ENCODE data around the gene MYMK. TPM values are rescaled to one million over a fixed set of nuclear protein-coding genes. Genes with fewer than 3 reads are reported as not detected.

The MYMK gene
- total RNA-seq, 1 experiment from 2014 or later = not detected

DNA sequence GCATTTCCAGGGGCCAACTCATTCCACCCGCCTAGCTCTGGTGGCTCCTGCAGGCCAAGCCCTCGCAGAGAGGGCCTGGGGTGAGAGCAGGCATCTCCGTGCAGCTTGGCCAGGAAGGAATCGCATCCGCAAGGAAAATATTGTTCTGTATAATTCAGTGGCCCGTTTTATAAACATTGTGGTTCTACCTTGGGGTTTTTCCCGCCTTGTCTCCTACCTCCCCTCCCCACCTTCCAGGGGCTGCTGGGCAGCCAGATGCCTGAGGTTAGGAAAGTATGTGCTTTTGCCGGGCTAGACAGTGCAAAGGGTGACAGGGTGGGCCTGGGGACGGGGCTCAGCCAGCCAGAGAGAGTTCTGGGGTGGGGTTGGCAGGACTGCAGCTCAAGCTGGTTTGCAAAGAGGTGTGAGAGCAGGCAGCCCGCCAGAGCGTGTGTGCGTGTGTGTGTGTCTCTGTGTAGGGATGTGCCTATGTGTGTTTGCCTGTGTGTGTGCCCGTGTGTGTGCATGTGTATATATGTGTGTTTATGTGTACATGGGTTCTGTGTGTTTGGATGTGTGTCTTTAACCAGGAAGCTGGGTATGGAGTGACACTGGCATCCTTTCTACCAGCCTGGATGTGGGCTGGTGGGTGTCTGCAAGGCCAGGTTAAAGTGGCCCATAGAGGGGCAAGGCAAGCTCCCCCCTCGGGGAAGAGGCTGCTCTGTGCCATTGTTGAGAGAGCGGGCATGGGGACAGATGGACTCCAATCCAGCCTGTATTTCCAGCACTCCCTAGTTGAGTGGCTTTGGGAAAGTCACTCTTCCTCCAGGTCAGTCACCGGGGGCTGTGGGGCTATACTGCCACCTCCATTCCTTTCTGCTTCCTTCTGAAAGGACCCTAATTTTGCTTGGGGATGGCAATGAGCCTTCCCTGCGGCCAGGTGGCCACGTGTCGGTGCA is 35.2 kb downstream of the MYMK start:
- DNase-seq = no peak
- Mint-ChIP-seq H3K27ac (ENCODE audit: unreplicated experiment) (no peak overlapping the region), H3K27me3 (ENCODE audit: insufficient read depth, unreplicated experiment) (no peaks in the 10 kb centered on the region), H3K36me3 (ENCODE audit: insufficient read depth, unreplicated experiment) (no peaks in the 10 kb centered on the region), H3K9me3 (ENCODE audit: unreplicated experiment) (no peaks in the 10 kb centered on the region), H3K4me3 (ENCODE audit: unreplicated experiment) (no peak overlapping the region), H3K4me1 (ENCODE audit: low read depth, unreplicated experiment) (peaks cover 1% of the 10 kb centered on the region)
- TF ChIP-seq, protein P1, sequence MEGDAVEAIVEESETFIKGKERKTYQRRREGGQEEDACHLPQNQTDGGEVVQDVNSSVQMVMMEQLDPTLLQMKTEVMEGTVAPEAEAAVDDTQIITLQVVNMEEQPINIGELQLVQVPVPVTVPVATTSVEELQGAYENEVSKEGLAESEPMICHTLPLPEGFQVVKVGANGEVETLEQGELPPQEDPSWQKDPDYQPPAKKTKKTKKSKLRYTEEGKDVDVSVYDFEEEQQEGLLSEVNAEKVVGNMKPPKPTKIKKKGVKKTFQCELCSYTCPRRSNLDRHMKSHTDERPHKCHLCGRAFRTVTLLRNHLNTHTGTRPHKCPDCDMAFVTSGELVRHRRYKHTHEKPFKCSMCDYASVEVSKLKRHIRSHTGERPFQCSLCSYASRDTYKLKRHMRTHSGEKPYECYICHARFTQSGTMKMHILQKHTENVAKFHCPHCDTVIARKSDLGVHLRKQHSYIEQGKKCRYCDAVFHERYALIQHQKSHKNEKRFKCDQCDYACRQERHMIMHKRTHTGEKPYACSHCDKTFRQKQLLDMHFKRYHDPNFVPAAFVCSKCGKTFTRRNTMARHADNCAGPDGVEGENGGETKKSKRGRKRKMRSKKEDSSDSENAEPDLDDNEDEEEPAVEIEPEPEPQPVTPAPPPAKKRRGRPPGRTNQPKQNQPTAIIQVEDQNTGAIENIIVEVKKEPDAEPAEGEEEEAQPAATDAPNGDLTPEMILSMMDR (IDR thresholded peaks at IDR 0.05; ENCODE audit: insufficient read depth in 1 of 2, low read depth in 1 of 2, low read length in 1 of 2, severe bottlenecking in 1 of 2, unreplicated experiment in 1 of 2) = no peak
- H3K4me1 ChIP-seq = peaks cover 10% of the 10 kb centered on the region; the same call in 1 of the 2 replicates
- H3K9me3 ChIP-seq = no peaks in the 10 kb centered on the region
- H3K36me3 ChIP-seq (ENCODE audit: control insufficient read depth, insufficient read depth, low read length) = no peaks in the 10 kb centered on the region
- CTCF ChIA-PET = interaction anchor here (0.6 kb wide), 1 partner anchor 113 kb away, joined by 3 read pairs; no protein-coding TSS in a partner anchor
- H3K4me3 ChIP-seq (ENCODE audit: low read depth, low read length) = no peak overlapping the region
- BruUV-seq (replicated peaks) = no TSS peak
- H3K27me3 ChIP-seq (replicated peaks; ENCODE audit: control insufficient read depth, insufficient read depth, low read length) = no peaks in the 10 kb centered on the region
- POLR2A ChIA-PET = no interaction called here
- intact Hi-C loops (cut with micrococcal nuclease; ENCODE audit: unreplicated experiment) = loop anchor here (5.0 kb wide), 1 partner anchor 302 kb away; no protein-coding TSS in a partner anchor

GRCh38 chr9:133488686-133489252 is 36.0 kb downstream of the MYMK start:
- Mint-ChIP-seq H3K36me3 (ENCODE audit: insufficient read depth, unreplicated experiment) (no peaks in the 10 kb centered on the region), H3K4me1 (ENCODE audit: low read depth, unreplicated experiment) (peaks cover 7% of the 10 kb centered on the region), H3K4me3 (ENCODE audit: unreplicated experiment) (no peak overlapping the region), H3K27me3 (ENCODE audit: insufficient read depth, unreplicated experiment) (no peaks in the 10 kb centered on the region), H3K27ac (ENCODE audit: unreplicated experiment) (no peak overlapping the region), H3K9me3 (ENCODE audit: unreplicated experiment) (no peaks in the 10 kb centered on the region)
- DNase-seq = no peak
- BruUV-seq (replicated peaks) = no TSS peak
- Histone ChIP-seq H3K9me3 (no peaks in the 10 kb centered on the region), H3K27me3 (replicated peaks; ENCODE audit: control insufficient read depth, insufficient read depth, low read length) (no peaks in the 10 kb centered on the region), H3K4me1 (peaks cover 11% of the 10 kb centered on the region; the same call in 1 of the 2 replicates), H3K4me3 (ENCODE audit: low read depth, low read length) (no peak overlapping the region), H3K36me3 (ENCODE audit: control insufficient read depth, insufficient read depth, low read length) (no peaks in the 10 kb centered on the region)
- ChIA-PET POLR2A (no interaction called here), CTCF (no interaction called here)
- intact Hi-C loops (cut with micrococcal nuclease; ENCODE audit: unreplicated experiment) = loop anchor here (5.0 kb wide), 1 partner anchor 301 kb away; no protein-coding TSS in a partner anchor
- TF ChIP-seq, protein P1 (IDR thresholded peaks at IDR 0.05; ENCODE audit: insufficient read depth in 1 of 2, low read depth in 1 of 2, low read length in 1 of 2, severe bottlenecking in 1 of 2, unreplicated experiment in 1 of 2) = no peak

DNA sequence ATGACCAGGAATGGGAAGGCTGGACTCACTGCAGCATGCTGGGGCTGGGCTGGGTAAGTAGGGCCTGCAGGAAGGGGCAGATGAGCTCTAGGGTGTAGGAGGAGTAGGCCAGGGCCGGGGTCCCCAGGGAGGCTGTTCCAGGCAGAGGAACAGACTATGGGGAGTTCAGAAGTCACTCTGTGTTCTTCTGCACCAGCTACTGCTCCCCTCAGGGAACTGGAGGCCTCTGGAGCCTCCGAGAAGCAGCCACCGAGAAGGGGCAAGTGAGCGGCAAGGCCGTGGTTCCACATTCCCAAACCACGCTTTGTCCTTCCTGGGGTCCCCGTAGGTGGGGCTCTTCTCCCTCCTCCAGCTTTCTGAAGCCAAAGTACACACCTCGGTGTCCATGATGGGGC is 37.4 kb downstream of the MYMK start:
- peaks cover 11% of the 10 kb centered on the region; the same call in 1 of the 2 replicates for H3K4me1 ChIP-seq
- no TSS peak for BruUV-seq (replicated peaks)
- H3K4me1 Mint-ChIP-seq (ENCODE audit: low read depth, unreplicated experiment) = peaks cover 7% of the 10 kb centered on the region
- H3K4me3 Mint-ChIP-seq (ENCODE audit: unreplicated experiment) = no peak overlapping the region
- H3K36me3 Mint-ChIP-seq (ENCODE audit: insufficient read depth, unreplicated experiment) = no peaks in the 10 kb centered on the region
- no peaks in the 10 kb centered on the region for H3K36me3 ChIP-seq (ENCODE audit: control insufficient read depth, insufficient read depth, low read length)
- H3K27me3 ChIP-seq (replicated peaks; ENCODE audit: control insufficient read depth, insufficient read depth, low read length) = no peaks in the 10 kb centered on the region
- H3K27ac Mint-ChIP-seq (ENCODE audit: unreplicated experiment) = no peak overlapping the region
- peaks cover 3% of the 10 kb centered on the region for H3K27me3 Mint-ChIP-seq (ENCODE audit: insufficient read depth, unreplicated experiment)
- no peak overlapping the region for H3K4me3 ChIP-seq (ENCODE audit: low read depth, low read length)
- CTCF ChIA-PET = interaction anchor here (0.6 to 1.5 kb wide), 3 partner anchors 9 to 145 kb away, joined by 3 to 5 read pairs (median 5); partner anchors contain the start of genes CACFD1 and SLC2A6
- intact Hi-C loops (cut with micrococcal nuclease; ENCODE audit: unreplicated experiment) = loop anchor here (5.0 kb wide), 1 partner anchor 300 kb away; no protein-coding TSS in a partner anchor
- no peaks in the 10 kb centered on the region for H3K9me3 ChIP-seq
- H3K9me3 Mint-ChIP-seq (ENCODE audit: unreplicated experiment) = no peaks in the 10 kb centered on the region
- TF ChIP-seq, protein P1 (IDR thresholded peaks at IDR 0.05; ENCODE audit: insufficient read depth in 1 of 2, low read depth in 1 of 2, low read length in 1 of 2, severe bottlenecking in 1 of 2, unreplicated experiment in 1 of 2) = no peak
- POLR2A ChIA-PET = no interaction called here
- no peak for DNase-seq
